GM06990 (cell line): ENCODE results near the gene CIC.

ENCODE experiments used
- DNase-seq: peaks from one replicate; pipeline ENCODE4 v3.0.0-alpha.2; 2011; ENCODE audit not compliant: insufficient read length; ENCODE audit errors: extremely low read depth
- H3K27me3 ChIP-seq: replicated peaks from 2 replicates; pipeline ENCODE4 v1.6.0; 2011; ENCODE audit warnings: low read length; ENCODE audit not compliant: control insufficient read depth, insufficient read depth
- H3K36me3 ChIP-seq: 2 replicates; pipeline ENCODE4 v1.5.1; 2011; ENCODE audit warnings: low read length; ENCODE audit not compliant: control insufficient read depth, insufficient read depth
- H3K4me3 ChIP-seq: replicated peaks from 2 replicates; pipeline ENCODE4 v1.5.1; 2011; ENCODE audit warnings: low read depth, mild to moderate bottlenecking, control low read depth, low read length
- TF ChIP-seq, protein P1 (sequence below): IDR thresholded peaks from 2 replicates; pipeline ENCODE4 v1.5.1; 2011; ENCODE audit warnings: low read length, control low read depth, mild to moderate bottlenecking, inconsistent platforms; ENCODE audit not compliant: insufficient read depth, poor library complexity, severe bottlenecking

Gene CIC

DNA sequence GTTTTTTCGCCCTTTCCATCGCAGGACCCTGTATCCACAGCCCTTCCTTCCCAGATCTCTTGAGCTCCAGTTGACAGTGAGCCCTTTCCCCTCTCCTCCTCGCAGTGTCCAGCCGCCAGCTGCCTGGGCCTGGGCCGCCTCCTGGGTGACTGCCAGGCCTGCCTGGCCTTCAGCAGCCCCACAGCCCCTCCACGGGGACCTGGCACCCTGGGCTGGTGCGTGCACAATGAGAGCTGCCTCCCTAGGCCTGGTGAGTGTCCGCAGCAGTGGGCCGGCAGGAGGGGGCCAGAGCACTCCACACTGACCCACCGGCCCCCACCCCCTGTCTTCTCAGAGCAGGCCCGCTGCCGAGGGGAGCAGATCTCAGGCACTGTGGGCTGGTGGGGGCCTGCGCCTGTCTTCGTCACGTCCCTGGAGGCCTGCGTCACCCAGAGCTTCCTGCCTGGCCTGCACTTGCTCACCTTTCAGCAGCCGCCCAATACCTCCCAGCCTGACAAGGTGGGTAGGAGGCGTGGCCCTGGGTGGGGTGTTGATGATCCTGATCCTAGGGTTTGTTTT, 75.4 kb downstream of the CIC start:
- TF ChIP-seq, protein P1, sequence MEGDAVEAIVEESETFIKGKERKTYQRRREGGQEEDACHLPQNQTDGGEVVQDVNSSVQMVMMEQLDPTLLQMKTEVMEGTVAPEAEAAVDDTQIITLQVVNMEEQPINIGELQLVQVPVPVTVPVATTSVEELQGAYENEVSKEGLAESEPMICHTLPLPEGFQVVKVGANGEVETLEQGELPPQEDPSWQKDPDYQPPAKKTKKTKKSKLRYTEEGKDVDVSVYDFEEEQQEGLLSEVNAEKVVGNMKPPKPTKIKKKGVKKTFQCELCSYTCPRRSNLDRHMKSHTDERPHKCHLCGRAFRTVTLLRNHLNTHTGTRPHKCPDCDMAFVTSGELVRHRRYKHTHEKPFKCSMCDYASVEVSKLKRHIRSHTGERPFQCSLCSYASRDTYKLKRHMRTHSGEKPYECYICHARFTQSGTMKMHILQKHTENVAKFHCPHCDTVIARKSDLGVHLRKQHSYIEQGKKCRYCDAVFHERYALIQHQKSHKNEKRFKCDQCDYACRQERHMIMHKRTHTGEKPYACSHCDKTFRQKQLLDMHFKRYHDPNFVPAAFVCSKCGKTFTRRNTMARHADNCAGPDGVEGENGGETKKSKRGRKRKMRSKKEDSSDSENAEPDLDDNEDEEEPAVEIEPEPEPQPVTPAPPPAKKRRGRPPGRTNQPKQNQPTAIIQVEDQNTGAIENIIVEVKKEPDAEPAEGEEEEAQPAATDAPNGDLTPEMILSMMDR: no peak
- Histone ChIP-seq H3K36me3 (peaks cover 3% of the 10 kb centered on the region), H3K27me3 (no peaks in the 10 kb centered on the region), H3K4me3 (no peak overlapping the region)
- DNase-seq: no peak
